Measurements from ENCODE around the gene KAT2A.

KAT2A gene

DNA sequence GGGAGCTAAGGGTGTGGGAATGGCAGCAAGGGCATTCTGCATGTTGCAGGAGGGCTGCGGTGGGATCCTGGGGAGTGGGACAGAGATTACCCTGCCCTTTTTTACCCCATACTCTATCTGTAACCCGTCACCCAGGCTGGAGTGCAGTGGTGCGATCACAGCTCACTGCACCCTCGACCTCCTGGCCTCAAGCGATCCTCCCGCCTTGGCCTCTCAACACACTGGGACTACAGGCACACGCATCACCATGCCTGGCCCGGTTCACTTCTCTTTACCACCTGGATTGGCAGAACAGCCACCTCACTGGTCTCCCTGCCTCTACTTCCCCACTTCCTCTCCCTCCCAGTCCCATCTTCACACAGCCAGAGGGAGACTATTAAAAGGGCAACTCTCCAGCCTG lies 32.4 kb downstream of the KAT2A start:
- 91 to 93% methylated on average over 6 to 7 of the region's 8 CpGs for WGBS, 2 experiments (ENCODE audit: insufficient coverage in 2 of 2)
- H3K9me3 ChIP-seq (ENCODE audit: control insufficient read depth, low read length) = no peaks in the 10 kb centered on the region
- no peaks in the 10 kb centered on the region for H3K4me1 ChIP-seq (ENCODE audit: control insufficient read depth, insufficient read depth, low read length, poor library complexity, severe bottlenecking)
- H3K36me3 ChIP-seq (ENCODE audit: control insufficient read depth, insufficient read depth, low read length) = no peaks in the 10 kb centered on the region
- H3K4me3 ChIP-seq (ENCODE audit: extremely low read depth, insufficient read depth, low read length, poor library complexity, severe bottlenecking) = no peak overlapping the region
- no peak overlapping the region for H3K27ac ChIP-seq (ENCODE audit: low read depth, low read length, severe bottlenecking)

GRCh38 chr17:42087736-42088705 lies 33.1 kb downstream of the KAT2A start:
- H3K4me1 ChIP-seq (ENCODE audit: control insufficient read depth, insufficient read depth, low read length, poor library complexity, severe bottlenecking) = no peaks in the 10 kb centered on the region
- 77 to 81% methylated on average over 6 to 13 of the region's 20 CpGs for WGBS, 2 experiments (ENCODE audit: insufficient coverage in 2 of 2)
- no peaks in the 10 kb centered on the region for H3K36me3 ChIP-seq (ENCODE audit: control insufficient read depth, insufficient read depth, low read length)
- H3K4me3 ChIP-seq (ENCODE audit: extremely low read depth, insufficient read depth, low read length, poor library complexity, severe bottlenecking) = no peak overlapping the region
- no peaks in the 10 kb centered on the region for H3K9me3 ChIP-seq (ENCODE audit: control insufficient read depth, low read length)
- H3K27ac ChIP-seq (ENCODE audit: low read depth, low read length, severe bottlenecking) = no peak overlapping the region

DNA sequence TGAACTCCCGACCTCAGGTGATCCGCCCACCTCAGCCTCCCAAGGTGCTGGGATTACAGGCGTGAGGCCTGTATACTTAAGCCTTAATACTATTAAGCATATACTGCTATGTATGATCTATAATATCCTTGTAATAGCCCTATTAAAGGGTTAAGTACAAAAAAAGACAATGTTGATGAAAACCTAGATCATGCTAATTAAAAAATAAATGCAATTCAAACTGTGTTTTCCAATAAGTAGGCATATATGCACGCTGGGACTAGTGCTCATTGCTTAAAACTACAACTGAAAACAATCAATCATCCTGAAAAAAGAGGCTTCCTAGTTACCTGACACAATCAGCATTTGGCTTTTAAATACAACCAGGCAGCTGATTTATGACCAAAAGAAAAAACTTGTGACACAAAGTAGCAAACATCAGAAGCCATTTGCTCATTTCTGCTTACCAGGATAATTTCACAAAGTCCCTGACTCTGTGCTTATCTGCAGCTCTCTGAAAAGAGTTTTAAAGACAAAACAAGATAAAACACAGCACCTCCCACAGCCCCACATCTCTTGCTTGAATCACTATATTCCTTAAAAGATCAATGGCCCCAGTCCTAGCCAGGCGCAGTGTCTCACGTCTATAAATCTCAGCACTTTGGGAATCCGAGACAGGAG lies 34.0 kb downstream of the KAT2A start:
- no peak overlapping the region for H3K4me3 ChIP-seq (ENCODE audit: extremely low read depth, insufficient read depth, low read length, poor library complexity, severe bottlenecking)
- no peaks in the 10 kb centered on the region for H3K4me1 ChIP-seq (ENCODE audit: control insufficient read depth, insufficient read depth, low read length, poor library complexity, severe bottlenecking)
- H3K36me3 ChIP-seq (ENCODE audit: control insufficient read depth, insufficient read depth, low read length) = no peaks in the 10 kb centered on the region
- H3K9me3 ChIP-seq (ENCODE audit: control insufficient read depth, low read length) = no peaks in the 10 kb centered on the region
- H3K27ac ChIP-seq (ENCODE audit: low read depth, low read length, severe bottlenecking) = no peak overlapping the region
- 97 to 100% methylated on average over 1 to 4 of the region's 7 CpGs for WGBS, 2 experiments (ENCODE audit: insufficient coverage in 2 of 2)

- Histone ChIP-seq H3K9me3 (ENCODE audit: control insufficient read depth, low read length) (no peaks in the 10 kb centered on the region), H3K36me3 (ENCODE audit: control insufficient read depth, insufficient read depth, low read length) (no peaks in the 10 kb centered on the region), H3K4me1 (ENCODE audit: control insufficient read depth, insufficient read depth, low read length, poor library complexity, severe bottlenecking) (peaks cover 9% of the 10 kb centered on the region), H3K27ac (ENCODE audit: low read depth, low read length, severe bottlenecking) (no peak overlapping the region), H3K4me3 (ENCODE audit: extremely low read depth, insufficient read depth, low read length, poor library complexity, severe bottlenecking) (no peak overlapping the region)
- WGBS, 2 experiments (ENCODE audit: insufficient coverage in 2 of 2) = 86 to 100% methylated on average over 8 to 9 of the region's 9 CpGs
These were observed 39.5 kb downstream of the KAT2A start for GRCh38 chr17:42081516-42082129.

GRCh38 chr17:42079541-42079940 lies 41.6 kb downstream of the KAT2A start:
- H3K27ac ChIP-seq (ENCODE audit: low read depth, low read length, severe bottlenecking) = no peak overlapping the region
- no peaks in the 10 kb centered on the region for H3K9me3 ChIP-seq (ENCODE audit: control insufficient read depth, low read length)
- 90 to 100% methylated on average over 1 to 2 of the region's 2 CpGs for WGBS, 2 experiments (ENCODE audit: insufficient coverage in 2 of 2)
- H3K36me3 ChIP-seq (ENCODE audit: control insufficient read depth, insufficient read depth, low read length) = no peaks in the 10 kb centered on the region
- H3K4me1 ChIP-seq (ENCODE audit: control insufficient read depth, insufficient read depth, low read length, poor library complexity, severe bottlenecking) = peaks cover 9% of the 10 kb centered on the region
- H3K4me3 ChIP-seq (ENCODE audit: extremely low read depth, insufficient read depth, low read length, poor library complexity, severe bottlenecking) = no peak overlapping the region

DNA sequence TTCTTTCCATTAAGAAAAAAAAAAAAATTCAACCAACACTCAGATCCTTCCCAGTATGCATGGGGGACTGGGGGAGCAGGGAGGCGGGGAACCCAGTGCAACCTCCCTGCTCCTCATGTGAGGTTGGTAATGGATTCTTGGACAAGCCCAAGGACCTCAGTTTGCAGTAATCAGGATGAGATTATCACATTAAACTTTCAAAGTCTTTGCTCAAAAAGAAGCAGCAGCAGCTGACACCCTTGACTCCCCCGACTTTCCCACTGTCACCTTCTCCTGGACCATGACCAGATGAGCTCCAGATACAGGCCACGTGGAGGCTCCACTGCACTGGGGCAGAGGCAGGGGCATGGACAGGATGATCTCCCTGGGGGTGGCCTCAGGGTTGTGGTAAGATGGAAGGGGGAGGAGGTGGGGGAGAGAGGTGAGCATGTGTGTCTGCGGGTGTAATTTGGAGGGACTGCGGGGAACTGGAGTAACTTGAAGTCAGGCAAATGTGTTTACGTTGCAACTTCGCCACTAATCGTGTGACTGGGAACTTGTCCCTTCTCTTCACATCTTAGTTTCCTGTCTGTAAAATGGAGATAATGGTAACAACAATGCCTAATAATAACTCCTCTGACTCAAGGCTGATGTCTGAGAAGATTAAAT lies 42.6 kb downstream of the KAT2A start:
- H3K4me1 ChIP-seq (ENCODE audit: control insufficient read depth, insufficient read depth, low read length, poor library complexity, severe bottlenecking) = peaks cover 9% of the 10 kb centered on the region
- 82% methylated on average over 4 of the region's 8 CpGs; no CpG with 5 or more reads in 1 of the 2 experiments for WGBS, 2 experiments (ENCODE audit: insufficient coverage in 2 of 2)
- no peak overlapping the region for H3K4me3 ChIP-seq (ENCODE audit: extremely low read depth, insufficient read depth, low read length, poor library complexity, severe bottlenecking)
- peak overlapping the region; percentile 10 for H3K27ac ChIP-seq (ENCODE audit: low read depth, low read length, severe bottlenecking)
- no peaks in the 10 kb centered on the region for H3K9me3 ChIP-seq (ENCODE audit: control insufficient read depth, low read length)
- H3K36me3 ChIP-seq (ENCODE audit: control insufficient read depth, insufficient read depth, low read length) = no peaks in the 10 kb centered on the region

DNA sequence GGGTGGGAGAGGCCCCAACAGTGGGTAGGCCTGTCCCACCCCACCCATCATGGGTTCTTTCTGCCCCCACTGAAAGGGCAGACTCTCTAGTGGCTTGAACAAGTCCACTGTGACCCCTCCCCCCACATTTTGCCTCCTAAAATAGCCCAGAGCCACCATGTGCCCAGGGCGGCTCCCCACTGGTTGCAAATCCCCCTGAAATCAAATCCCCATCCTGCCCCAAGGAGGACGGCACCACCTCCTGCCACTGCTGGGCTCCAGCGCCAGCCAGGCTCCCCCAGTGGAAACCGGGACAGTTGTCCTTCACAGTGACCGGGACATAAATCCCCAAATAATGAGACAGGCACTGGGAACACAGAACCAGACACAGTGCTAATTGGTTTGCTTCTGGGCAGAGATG lies 43.4 kb downstream of the KAT2A start:
- H3K4me3 ChIP-seq (ENCODE audit: extremely low read depth, insufficient read depth, low read length, poor library complexity, severe bottlenecking) = no peak overlapping the region
- H3K4me1 ChIP-seq (ENCODE audit: control insufficient read depth, insufficient read depth, low read length, poor library complexity, severe bottlenecking) = peaks cover 9% of the 10 kb centered on the region
- 84 to 92% methylated on average over 4 to 5 of the region's 5 CpGs for WGBS, 2 experiments (ENCODE audit: insufficient coverage in 2 of 2)
- no peaks in the 10 kb centered on the region for H3K9me3 ChIP-seq (ENCODE audit: control insufficient read depth, low read length)
- H3K36me3 ChIP-seq (ENCODE audit: control insufficient read depth, insufficient read depth, low read length) = no peaks in the 10 kb centered on the region
- no peak overlapping the region for H3K27ac ChIP-seq (ENCODE audit: low read depth, low read length, severe bottlenecking)

GRCh38 chr17:42076797-42077559 lies 44.2 kb downstream of the KAT2A start:
- Histone ChIP-seq H3K4me1 (ENCODE audit: control insufficient read depth, insufficient read depth, low read length, poor library complexity, severe bottlenecking) (peaks cover 12% of the 10 kb centered on the region), H3K9me3 (ENCODE audit: control insufficient read depth, low read length) (no peaks in the 10 kb centered on the region), H3K4me3 (ENCODE audit: extremely low read depth, insufficient read depth, low read length, poor library complexity, severe bottlenecking) (no peak overlapping the region), H3K27ac (ENCODE audit: low read depth, low read length, severe bottlenecking) (no peak overlapping the region), H3K36me3 (ENCODE audit: control insufficient read depth, insufficient read depth, low read length) (no peaks in the 10 kb centered on the region)
- WGBS, 2 experiments (ENCODE audit: insufficient coverage in 2 of 2) = 94% methylated on average over 2 of the region's 4 CpGs; no CpG with 5 or more reads in 1 of the 2 experiments

GRCh38 chr17:42075789-42076188 lies 45.4 kb downstream of the KAT2A start:
- 84 to 85% methylated on average over 6 of the region's 6 CpGs for WGBS, 2 experiments (ENCODE audit: insufficient coverage in 2 of 2)
- Histone ChIP-seq H3K4me1 (ENCODE audit: control insufficient read depth, insufficient read depth, low read length, poor library complexity, severe bottlenecking) (peaks cover 13% of the 10 kb centered on the region), H3K36me3 (ENCODE audit: control insufficient read depth, insufficient read depth, low read length) (no peaks in the 10 kb centered on the region), H3K27ac (ENCODE audit: low read depth, low read length, severe bottlenecking) (no peak overlapping the region), H3K9me3 (ENCODE audit: control insufficient read depth, low read length) (no peaks in the 10 kb centered on the region), H3K4me3 (ENCODE audit: extremely low read depth, insufficient read depth, low read length, poor library complexity, severe bottlenecking) (no peak overlapping the region)
